HG03342 (cell line): ENCODE results near the gene TES.

Source experiments
- ATAC-seq: cut with Tn5 transposase; IDR thresholded peaks from one replicate; pipeline ENCODE4 v1.9.1; 2021; ENCODE audit warnings: mild to moderate bottlenecking, moderate library complexity; ENCODE audit not compliant: unreplicated experiment

Gene TES

DNA sequence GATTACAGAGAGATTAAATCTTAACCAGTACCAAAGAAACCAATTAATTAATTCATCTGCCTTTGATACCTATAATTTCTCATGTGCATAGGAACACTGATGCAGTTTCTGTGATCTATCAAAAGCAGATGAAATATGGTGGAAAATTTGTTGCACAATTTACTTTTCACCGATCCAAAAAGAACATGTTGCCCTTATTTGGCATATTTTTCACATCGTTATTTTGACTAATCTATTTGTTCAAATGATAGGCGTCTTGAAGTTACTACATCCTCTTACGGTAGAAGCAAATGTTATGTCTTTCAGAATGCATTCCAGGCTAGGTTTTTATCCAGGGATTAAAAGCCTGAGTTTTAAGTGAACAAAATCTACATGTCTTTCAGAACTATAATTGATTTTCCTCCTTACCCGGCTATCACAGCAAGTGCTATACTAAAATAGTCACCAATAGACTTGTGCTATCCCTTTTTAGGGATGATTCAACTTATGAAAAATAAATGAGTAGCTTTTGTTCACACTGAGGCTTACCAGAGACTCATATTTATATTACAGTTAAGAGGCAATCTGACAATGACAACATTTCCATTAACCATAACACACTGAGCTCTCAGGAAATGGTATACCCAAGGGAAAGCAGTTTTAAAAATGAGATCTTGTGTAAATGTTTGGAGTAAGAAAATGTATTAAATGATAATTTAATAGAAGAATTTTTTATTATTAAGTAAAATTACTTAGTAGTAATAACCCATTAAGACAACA lies 16.8 kb upstream of the TES start:
- ATAC-seq = no peak

DNA sequence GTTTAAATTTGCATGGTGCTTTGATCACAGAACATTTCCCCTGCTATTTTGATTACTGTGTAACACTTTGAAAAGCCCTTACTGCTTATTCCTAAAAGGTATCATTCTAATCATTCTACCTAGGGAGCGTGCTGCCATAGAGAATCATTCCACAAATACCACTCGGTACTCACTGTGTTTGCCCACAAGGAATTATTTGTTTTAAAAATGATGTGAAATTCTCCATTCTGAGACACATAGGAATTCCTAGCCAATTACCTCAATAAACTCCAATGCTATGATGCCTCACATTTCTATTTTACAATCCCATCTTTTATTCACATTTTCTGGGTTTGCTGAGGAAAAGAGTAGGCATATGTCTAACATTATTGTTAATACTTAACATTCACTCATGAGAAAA lies 16.2 kb upstream of the TES start:
- no peak for ATAC-seq

DNA sequence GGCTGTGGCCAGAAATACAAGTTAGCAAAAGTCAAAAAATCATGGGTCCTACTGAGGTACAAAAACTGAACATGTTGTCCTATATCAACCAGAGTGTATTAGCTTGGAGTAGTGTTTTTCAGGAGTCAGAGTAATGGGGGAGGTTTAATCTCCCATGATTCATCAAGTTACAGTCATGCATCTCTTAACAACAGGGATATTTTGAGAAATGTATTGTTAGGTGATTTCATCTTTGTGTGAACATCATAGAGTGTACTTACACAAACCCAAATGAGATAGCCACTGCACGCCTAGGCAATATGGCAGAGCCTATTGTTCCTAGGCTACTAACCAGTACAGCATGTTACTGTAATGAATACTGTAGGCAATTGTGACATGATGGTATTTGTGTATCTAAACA lies 14.9 kb upstream of the TES start:
- no peak for ATAC-seq

DNA sequence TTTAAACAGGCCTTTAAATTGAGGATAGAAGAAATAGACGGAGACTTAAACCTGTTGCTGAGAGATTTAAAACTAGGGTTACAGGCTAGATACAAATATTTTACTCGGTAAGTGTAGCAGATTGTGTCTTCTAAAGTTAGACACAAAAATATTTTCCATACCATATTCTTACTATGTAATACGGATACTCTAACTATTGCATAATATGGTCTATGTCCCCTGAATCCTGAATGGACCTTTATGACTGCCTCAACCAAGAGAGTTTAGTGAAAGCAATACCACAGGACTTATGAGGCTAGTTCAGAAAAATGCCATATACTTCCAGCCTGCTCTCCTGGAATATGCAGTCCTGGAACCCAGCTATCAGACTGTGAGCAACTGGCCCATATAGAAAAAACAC lies 13.4 kb upstream of the TES start:
- no peak for ATAC-seq

DNA sequence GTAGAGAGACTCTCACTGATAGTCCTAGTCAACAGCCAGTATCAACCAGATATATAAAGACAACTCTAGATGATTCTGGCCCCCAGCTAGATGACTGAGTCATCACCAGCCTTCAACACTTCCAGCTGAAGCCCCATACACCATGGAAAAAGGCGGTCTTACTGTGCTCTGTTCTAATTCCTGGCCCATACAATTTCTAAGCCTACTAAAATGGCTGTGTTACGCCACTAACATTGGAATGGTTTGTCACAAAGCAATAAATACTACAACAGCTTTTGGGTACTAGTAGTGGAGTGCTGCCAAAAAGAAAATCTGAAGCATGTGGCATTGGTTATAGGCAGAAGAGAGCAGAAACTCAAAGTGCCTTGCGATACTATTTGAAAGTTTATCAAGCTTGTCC lies 13.0 kb upstream of the TES start:
- no peak for ATAC-seq

DNA sequence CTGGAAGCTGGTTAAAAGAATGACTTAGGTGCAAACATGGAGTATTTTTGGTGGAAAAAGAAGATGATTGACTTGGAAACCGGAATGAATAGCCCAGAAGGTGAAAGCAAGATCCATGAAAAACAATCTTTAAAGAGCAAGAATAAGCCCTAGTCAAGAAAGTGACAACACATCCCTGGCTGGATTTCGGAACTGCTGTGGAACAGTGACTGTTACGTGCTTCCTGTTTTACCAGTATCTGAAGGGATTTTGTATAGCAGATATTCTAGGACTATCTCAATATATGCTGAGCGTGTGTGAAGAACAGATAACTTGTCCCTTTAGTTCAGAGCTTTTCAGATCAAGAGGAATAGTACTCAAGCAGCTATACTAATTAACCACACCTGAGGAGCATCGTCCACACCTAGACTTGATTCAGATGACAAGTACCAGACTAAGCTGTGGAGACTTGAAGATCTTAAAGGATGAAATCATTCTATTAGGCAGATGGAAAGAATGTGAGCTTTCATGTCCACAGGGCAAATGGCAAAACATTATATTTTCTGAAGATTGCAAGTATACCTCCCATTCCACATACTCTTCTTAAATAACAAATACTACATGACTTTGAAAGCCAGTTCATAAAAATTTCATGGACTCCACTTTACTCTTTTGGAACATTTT lies 11.5 kb upstream of the TES start:
- no peak for ATAC-seq

DNA sequence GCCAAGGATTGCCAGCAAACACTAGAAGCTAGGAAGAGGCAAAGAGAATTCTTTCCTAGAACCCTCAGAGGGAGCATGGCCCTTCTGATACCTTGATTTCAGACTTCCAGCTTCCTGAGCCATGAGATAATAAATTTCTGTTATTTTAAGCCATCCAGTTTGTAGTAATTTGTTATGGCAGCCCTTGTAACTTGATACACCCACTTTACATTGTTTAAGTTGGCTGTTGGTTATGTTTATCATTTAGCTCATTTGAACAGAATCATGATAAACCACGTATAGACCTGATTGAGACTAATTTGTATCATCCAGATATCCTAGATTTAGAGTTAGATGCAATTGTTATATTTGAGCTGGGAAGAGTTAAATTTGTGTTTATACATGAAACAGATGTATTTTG lies 9.4 kb upstream of the TES start:
- no peak for ATAC-seq

DNA sequence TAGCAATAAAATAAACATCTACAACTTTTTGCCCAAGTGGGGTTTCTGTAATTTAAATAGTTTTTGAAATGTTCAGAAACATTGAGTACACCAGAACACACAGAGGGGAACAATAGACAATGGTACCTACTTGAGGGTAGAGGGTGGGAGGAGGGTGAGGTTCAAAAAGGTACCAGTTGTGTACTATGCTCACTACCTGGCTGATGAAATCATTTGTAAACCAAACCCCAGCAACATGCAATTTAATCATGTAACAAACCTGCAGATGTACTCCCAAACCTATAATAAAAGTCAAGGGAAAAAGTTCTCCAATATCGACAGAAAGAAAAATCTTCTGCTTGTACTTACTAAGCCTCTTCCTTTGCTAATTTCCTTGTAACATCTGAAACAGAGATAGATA lies 4.2 kb upstream of the TES start:
- no peak for ATAC-seq

DNA sequence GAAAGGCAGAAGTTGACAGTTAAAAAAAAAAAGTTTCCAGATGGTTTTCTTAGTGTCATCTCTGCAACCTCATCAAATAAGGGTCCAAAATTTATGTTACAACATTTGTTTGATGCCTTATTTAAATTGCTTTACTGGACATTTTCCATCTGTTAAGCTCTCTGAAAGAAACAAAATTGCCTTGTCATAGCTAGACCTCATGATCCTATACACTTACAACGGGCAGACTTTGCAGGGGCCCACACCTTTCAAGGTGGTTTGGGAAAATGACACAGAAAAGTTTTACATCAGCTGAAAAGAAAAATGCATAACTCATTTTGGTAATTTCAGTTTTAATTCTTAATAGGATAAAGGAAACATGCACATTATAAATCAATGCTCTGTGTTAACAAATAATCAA lies 1.4 kb upstream of the TES start:
- no peak for ATAC-seq

DNA sequence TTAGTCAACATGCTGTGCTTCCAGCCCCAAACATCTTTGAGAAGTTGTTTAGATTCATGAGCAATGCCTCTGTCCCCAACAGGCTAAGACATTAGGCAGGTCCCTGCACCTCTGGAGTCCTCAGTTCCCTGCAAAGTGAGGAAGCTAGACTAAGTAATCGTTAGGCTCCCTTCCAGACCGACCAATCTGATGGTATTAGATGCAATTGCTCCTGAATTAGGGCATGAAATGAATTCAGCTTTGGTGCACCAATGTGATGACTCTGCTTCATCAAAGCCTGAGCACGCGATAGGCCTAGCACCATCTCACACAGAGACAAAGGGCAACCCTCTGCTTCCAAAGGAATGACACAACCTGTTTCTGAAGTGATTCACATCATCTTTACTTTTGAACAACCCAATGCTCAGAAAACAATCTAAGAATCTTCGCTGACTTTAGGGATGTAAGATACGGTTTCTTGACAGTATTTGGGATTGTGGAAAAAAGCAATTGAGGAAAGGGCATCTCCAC lies 723 bp upstream of the TES start:
- no peak for ATAC-seq

DNA sequence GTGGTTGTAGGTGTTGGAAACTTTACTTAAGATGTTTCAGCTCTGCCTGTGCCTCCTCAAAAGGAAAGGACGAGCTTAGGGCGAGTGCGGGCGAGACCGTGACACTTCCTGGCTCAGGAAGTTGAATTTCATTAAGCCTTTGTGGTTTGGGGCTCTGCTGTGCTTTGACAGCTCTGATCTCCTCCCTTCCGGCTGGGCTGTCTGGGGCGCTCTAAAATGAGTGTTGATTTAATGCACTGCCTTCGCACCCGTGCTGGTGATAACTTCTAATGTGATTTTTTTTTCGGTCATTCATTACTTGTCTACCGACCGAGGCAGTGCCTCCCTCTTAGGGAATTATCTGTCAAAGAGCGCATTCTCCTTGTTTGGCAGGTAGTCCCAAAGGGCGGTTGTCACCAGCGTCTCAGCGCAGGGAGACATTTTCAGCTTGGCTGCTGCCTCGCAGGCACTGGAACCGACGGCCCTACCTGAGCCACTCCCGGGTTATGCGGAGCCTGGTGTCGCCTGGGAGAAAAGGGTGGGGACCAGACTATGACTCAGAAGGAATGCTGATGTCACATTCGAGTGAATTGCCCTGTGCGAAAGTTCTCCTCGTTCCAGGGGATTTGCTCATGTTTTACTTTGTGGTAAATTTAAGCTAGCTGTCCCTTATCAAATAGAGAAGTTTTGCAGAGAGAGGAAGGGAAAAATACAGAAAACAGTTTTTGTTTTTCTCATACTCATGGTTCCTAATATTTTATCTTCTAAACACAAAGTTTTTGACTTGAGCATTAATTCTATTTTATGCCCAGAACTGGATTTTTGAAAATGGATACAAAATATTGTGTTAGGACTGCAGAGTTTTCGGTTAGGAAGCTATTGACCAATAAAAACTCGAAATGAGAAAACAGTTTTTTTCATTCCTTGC lies 920 bp downstream of the TES start:
- ATAC-seq = peak; percentile 74

DNA sequence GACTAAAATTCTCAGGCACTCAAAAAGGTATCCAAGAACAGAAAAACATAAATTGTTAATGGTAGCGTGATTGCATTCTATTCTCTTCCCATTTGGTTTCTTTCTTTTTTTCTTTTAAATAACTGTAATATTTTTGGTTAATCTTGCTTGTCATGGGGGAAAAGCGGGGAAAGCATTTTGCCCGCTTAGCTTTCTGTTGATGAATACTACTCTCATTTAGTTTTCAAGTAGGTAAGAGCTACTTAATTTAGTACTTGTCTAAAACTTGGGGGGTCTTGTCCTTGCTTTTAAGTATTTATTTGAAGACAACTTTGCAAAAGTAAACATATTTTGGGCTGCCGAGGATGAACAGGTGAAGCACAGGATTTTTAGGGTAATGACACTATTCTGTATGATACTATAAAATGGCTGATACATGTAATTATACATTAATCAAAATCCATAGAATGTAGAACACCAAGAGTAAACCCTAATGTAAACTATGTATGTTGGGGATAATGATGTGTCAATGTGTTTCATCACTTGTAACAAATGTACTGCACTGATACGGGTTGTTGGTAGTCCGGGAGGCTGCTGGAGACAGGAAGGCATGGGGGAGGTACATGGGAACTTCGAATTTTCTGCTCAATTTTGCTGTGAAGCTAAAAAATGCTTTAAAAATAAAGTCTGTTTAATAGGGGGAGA lies 1.7 kb downstream of the TES start:
- no peak for ATAC-seq

DNA sequence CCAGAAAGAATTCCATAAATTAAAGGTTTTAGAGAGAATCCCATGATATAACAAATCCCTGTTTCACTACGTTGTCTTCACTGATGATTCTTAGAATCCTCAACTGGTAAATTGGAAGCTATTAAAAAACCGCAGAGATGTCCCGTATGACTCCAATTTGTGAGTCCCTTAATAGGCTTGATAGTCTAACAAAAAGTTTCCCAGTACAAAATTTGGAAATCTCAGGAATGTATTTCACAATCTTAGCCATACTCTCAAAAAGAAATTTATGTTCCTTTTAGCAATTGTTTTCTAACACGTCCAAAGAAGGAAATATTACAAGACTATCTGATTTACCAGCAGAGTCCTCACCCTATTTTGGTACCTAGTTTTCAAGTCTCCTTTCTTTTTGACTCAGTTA lies 2.5 kb downstream of the TES start:
- ATAC-seq = no peak

DNA sequence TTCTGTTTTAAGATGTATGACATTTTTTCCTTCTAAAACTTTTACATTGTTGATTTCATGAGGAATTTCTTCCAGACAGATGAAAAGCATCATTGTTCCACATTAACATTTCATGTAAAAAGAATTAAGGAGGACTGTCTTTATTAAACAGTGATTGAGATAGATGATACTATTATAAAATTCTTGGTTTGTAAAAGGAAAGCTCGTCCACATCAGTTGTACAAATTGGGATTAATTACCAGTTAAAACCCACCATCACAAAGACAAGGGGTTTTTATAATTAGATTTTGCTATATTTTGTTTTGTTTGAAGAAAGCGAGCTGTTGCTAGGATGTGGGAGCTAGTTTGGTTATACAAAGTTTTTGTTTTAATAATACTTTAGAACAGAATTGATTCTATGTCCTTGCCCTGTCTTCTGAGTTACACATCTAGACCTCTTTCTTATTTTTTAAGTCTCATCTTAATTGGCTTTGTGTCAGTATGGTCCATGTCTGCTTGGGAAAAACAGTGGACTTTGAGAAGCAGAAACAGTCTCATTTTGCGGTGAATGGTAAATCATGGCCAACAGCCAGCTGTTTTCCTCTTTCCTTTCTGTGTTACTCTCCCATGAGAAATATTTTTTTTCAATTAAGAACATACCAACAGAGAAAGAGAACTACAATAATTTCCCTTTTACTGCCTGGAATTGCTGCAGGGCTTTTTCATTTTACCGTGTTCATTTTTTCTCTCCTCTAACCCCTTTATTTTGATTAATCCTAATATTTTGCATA lies 3.2 kb downstream of the TES start:
- no peak for ATAC-seq

DNA sequence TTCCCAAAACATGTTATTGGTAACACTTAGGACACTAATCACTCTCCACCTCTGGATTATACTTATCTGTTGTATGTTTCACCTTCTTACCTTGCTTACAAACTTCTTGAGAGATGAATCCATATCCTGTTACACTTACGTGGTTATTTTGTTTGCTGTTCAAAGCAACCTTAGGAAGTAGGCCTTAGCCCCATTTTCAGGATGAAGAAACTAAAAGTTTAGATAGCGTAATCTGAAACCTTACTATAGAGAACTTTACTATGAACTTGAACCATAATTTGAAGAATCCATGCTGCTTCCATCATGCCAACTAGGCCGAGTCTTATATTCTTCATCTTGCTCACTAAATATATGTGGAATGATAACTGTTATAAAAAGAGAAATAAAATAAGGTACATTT lies 4.6 kb downstream of the TES start:
- no peak for ATAC-seq

DNA sequence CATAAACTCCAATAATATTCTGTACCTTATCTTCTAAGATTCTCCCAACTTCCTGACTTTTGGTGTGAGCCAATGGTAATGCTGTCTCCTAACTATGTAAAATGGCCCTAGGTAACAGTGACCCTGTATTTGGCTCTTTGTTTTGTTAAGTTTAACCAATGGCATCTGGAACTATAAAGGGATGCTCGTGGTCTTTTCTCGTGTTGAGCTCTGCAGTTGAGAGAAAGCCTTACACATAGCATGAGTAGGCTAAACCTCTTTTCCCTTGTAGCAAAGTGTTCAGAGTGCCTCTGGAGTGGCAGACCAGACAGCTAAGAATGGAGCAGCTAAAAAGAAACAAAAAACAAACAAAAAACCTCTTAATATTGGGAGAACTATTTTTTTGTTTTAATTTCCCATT lies 5.2 kb downstream of the TES start:
- no peak for ATAC-seq

DNA sequence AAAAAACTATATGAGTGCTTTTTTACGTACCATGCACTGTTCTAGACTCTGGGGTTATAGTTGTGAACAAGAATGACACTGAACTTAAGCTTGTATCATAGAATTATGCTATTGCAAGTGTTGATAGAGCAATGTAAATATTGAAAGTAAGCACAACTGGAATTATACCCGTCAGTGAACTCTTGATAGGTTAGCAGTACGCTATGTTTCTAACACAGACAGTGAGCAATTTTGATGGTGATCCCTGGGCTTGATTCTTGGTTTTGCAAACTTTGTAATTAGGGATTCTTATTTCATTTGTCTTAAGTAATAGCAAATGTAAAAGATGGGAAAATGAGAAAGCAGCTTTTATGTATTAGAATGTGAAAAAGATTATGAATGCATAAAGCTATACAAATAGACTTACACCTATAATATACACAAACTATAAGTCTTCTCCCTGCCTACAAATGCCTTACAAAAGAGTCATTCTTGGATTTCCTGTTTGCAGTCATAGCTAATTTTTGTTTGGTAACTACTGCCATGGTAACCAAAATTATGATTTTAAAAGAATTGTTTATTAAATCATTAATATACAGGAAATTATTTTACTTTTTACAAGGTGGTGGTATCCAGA lies 6.7 kb downstream of the TES start:
- ATAC-seq = no peak

DNA sequence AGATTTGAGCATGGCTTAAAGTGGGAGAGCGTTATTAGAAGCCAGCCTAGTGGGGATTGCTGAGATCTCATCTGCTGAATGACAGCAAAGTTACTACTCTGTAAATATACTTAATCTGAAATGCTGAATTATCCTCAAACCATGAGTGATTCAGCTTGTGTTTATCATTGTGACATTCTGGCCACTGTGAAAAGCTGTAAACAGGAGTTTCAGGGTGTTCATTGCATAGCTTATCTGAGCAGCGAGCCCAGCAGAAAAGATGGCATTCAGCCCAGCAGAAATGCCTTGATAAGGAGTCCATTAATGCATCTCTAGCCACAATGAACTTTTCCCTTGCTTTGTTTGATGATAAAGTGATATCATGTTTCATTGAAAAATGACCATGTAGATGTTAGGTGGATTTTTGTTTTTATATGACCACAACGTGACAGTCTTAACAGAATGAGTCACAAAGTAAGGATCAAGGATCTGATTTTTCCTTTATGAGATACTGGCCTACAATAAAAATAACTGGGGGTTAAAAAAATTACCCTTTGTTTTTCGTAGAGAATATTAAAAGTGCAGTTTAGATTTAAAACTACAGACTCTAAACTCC lies 7.8 kb downstream of the TES start:
- ATAC-seq = no peak

DNA sequence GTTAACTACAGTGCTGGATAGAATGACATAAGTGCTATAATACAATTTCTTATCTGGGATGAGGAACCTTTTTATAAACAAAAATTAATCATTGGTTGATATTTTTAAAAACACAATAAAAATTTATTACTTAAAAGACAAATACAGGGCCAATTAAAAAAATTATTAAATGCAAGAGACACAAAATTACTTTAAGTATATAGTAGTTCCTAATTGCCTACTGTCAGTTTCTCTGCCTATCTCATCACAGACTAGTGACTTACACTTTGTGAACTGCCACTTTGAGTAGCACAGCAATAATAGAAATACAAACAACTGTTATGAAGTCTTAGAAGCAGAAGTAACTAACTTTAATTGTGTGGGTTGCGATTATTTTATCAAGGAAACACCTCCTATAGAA lies 8.4 kb downstream of the TES start:
- ATAC-seq = no peak
